LNCaP clone FGC (cell line): ENCODE measurements around the gene LHFPL6.

Source experiments
- DNase-seq: peaks from one replicate; pipeline ENCODE4 v3.0.0-alpha.2; 2011; ENCODE audit warnings: low read depth
- H3K4me3 ChIP-seq: 2 replicates; pipeline ENCODE4 v1.5.1; 2011; ENCODE audit warnings: mild to moderate bottlenecking, low read depth, low read length, control low read depth
- TF ChIP-seq, protein P1 (sequence below): IDR thresholded peaks from 2 replicates; pipeline ENCODE4 v1.5.1; 2012; ENCODE audit warnings: mild to moderate bottlenecking; ENCODE audit not compliant: control insufficient read depth, insufficient read depth; ENCODE audit errors: extremely low read depth

LHFPL6 gene

DNA sequence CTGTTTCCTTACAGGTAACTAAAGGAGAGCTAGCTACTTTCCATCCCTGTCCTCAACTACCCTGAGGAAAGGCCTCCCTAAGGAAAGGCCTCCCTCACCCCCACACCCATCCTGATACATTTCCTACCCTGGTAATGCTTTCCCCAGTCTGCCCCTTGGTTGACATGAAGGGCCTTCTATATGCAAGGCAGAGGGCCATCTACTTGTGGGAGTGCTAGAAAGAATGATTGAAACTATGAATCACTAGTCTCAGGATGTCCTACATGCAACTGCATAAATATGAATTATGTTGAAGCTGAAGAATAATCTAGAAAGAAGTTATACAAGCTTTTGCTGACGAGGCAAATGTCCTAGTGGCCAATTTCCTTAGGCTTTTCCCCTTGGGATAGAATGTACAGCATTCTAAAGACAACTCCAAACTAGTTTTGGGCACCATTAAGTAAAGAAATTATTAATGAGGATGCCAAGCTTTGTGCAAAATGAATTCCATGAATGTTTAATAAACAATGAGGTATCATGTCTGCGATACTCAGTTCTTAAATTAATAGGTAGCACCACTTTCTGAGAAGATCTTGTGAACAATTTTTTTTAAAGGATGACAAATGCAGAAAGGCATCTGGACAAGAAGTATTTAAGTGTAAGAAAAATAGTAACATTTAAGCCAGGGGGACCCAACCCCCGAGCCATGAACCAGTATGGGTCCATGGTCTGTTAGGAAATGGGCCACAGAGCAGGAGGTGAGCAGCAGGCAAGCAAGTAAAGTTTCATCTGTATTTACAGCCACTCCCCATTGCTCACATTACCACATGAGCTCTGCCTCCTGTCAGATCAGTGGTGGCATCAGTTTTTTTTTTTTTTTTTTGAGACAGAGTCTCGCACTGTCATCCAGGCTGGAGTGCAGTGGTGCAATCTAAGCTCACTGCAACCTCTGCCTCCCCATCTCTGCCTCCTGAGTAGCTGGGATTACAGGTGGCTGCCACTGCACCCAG lies 223.0 kb downstream of the LHFPL6 start:
- TF ChIP-seq, protein P1, sequence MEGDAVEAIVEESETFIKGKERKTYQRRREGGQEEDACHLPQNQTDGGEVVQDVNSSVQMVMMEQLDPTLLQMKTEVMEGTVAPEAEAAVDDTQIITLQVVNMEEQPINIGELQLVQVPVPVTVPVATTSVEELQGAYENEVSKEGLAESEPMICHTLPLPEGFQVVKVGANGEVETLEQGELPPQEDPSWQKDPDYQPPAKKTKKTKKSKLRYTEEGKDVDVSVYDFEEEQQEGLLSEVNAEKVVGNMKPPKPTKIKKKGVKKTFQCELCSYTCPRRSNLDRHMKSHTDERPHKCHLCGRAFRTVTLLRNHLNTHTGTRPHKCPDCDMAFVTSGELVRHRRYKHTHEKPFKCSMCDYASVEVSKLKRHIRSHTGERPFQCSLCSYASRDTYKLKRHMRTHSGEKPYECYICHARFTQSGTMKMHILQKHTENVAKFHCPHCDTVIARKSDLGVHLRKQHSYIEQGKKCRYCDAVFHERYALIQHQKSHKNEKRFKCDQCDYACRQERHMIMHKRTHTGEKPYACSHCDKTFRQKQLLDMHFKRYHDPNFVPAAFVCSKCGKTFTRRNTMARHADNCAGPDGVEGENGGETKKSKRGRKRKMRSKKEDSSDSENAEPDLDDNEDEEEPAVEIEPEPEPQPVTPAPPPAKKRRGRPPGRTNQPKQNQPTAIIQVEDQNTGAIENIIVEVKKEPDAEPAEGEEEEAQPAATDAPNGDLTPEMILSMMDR, result no peak
- DNase-seq, result no peak
- H3K4me3 ChIP-seq, result no peak overlapping the region

DNA sequence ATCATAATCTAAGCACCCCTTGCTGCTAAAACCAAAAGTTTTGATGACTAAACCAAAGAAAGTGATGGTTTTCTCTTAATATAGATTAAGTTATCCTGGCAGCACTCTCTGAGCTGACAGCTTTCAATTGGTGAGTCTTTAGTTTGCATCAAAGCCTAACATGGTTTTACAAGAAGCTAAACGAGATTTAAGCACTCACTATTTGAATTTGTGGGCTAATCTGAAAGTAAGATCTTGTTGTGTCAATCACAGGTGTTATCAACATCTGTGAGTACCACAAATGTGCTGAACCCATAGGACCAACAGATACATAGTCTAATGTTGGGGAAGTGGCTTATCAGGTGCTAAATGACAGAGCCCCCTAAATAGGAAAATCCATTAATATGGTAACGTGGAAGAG lies 223.9 kb downstream of the LHFPL6 start:
- no peak overlapping the region for H3K4me3 ChIP-seq
- no peak for DNase-seq
- TF ChIP-seq, protein P1, result no peak

DNA sequence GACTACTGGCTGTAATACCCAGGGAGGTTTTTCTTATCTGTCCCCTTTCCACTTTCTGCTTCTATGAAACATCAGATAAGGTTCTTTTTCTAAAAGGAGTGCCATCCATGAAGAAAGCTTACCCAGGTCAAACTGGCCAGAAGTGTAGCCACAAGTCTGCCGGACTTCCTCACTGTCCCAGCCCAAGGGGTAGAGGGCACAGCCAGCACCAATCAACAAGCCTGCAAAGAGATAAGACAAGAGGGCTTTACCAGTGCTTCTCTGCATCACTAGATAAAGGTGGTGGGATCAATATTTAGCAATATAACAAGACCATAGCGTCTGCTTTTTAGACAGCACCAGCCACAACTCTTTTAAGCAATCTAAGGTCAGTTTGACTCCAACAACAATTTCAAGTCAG lies 224.7 kb downstream of the LHFPL6 start:
- no peak overlapping the region for H3K4me3 ChIP-seq
- DNase-seq, result no peak
- TF ChIP-seq, protein P1, result no peak

DNA sequence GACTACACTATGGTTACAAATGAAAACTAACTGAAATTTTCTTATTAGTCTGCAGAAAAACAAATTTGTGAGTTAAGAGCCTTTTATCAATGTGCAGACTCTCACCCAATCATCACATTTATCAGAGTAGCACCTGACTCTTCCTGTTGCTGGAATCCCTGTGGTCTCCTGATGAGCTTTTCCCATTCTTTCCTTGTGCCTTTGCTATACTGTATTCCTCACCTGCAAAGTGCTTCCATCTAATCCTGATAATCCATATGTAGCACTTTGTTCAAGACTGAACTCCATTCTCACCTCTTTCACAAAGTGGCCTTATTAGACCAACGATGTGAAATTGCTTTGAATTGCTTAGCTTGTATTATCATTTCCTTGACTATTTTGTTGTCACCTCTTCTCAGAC lies 225.3 kb downstream of the LHFPL6 start:
- no peak overlapping the region for H3K4me3 ChIP-seq
- TF ChIP-seq, protein P1, result no peak
- no peak for DNase-seq

DNA sequence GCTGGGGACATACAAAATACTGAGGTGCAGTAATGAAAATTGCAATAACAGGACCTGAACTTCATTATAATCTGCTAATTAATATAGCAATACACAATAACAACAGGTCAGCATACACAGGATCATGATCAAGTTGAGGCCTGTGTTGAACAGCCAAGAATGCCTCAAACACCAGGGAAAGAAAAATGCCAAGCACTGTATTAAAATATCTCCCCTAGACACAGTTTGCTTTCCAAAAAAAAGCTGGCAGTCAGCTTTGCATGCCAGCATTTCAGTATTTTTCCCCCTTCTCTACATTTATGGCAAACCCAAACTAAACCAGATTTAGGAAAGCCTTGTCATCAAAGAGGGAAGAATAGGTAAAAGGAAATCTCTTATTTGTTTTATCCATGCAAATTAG lies 226.9 kb downstream of the LHFPL6 start:
- TF ChIP-seq, protein P1, result no peak
- H3K4me3 ChIP-seq, result no peak overlapping the region
- no peak for DNase-seq

DNA sequence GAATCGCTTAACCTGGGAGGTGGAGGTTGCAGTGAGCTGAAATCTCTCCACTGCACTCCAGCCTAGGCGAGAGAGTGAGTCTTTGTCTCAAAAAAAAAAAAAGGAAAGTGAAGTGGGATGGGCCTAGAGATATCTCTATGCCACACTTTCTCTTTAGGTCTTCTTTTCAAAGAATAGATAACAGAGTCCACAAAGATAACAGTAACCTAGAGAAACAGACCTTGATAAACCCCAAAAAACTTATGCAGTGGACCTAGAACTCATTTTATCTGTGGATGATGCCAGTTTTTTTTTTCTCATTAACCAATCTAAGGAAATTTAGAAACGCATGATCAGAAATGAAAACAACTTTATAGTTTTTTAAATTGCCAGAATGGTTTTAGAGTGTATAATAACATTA lies 227.4 kb downstream of the LHFPL6 start:
- DNase-seq, result no peak
- TF ChIP-seq, protein P1, result no peak
- H3K4me3 ChIP-seq, result no peak overlapping the region

DNA sequence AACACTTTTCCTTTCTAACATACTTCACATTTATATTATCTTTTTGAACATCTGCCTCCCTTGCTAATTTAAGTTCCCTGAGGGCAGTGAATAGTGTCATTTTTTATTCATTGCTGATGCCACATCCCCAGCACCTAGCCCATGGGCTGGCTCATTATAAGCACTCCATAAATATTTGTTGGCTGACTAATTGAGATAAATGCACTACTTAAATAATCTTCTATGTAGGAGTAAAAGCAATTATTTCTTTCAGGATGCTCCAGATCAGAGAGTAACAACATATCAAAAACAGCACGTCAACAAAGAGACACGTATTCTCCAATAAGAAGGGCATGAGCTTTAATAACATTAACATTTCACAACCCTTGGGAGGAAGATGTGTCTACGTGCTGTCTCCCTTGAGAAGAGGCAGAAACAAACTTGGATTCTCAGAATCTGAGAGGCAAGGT lies 228.2 kb downstream of the LHFPL6 start:
- DNase-seq, result no peak
- no peak overlapping the region for H3K4me3 ChIP-seq
- TF ChIP-seq, protein P1, result no peak
